GM03348 (cell line): ENCODE data around the gene TSPAN32.
"Not testable (repeated sequence)": the region's sequence is repeated elsewhere in the genome, so short reads cannot be mapped to it uniquely, and the experiment has no call there.

Experiments used
- DNase-seq: peaks from one replicate; pipeline ENCODE4 v3.0.0; 2012; ENCODE audit warnings: low spot score

TSPAN32 gene

DNA sequence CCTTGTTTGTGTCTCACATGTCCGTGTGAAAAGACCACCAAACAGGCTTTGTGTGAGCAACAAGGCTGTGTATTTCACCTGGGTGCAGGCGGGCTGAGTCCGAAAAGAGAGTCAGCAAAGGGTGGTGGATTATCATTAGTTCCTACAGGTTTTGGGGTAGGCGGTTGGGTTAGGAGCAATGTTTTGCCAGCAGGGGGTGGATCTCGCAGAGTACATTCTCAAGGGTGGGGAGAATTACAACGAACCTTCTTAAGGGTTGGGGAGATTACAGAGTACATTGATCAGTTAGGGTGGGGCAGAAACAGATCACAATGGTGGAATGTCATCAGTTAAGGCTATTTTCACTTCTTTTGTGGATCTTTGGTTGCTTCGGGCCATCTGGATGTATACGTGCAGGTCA is 36.9 kb downstream of the TSPAN32 start:
- DNase-seq: not testable (repeated sequence)

DNA sequence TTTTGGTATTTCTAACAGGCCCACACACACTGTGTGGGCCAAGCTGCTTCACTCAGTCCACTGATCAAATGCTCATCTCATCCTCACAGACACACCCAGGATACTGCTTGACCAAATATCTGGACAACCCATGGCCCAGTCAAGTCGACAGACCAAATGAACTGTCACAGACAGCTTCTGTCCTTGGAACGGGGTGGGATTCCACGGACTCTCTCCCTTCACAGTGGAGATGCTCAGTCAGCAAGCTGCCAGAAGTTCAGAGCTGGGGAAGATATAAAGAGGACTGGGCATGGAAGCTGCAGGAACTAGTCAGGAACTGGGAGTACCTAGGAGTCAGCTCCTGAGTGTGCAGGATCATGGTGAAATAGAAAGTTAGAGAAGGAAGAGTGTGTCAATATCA is 40.7 kb downstream of the TSPAN32 start:
- DNase-seq: no peak

DNA sequence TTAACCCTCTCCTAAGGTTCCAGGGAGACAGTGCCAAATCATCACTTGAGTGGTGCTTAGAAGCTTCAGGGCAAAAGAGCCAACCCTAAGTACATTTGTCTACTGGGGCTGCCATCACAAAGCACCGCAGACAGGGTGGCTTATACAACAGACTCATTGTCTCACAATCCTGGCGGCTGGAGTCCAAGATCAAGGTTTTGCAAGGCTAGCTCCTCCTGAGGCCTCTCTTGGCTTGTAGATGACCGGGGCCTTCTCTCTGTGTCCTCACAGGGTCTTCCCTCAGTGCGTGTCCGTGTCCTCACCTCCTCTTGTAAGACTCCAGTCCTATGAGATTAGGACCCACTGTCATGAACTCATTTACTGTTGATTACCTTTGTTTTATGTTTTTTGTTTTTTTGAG is 41.2 kb downstream of the TSPAN32 start:
- no peak for DNase-seq

DNA sequence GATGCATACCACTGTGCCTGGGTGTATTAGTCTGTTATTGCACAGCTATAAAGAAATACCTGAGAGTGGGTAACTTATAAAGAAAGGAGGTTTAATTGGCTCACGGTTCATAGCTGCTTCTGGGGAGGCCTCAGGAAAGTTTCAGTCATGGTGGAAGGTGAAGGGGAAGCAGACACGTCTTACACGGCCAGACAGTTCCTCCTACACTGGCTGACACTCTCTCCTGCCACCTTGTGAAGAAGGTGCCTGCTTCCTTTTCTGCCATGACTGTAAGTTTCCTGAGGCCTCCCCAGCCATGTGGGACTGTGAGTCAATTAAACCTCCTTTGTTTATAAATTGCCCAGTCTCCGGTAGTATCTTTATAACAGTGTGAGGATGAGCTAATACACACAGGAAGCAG is 41.7 kb downstream of the TSPAN32 start:
- no peak for DNase-seq

DNA sequence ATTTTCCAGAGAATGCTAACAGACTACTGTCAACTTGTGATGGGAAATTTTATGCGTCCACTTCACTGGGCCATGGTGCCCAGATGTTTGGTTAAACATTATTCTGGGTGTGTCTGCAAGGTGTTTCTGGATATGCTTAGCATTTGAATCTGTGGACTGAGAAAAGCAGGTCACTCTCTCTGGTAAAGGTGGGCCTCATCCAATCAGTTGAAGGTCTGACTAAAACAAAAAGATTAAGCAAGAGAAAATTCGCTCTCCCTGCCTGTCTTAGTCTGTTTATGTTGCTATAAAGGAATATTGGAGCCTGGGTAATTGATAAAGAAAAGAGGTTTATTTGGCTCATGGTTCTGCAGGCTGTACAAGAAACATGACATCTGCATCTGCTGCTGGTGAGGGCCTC is 43.2 kb downstream of the TSPAN32 start:
- no peak for DNase-seq

DNA sequence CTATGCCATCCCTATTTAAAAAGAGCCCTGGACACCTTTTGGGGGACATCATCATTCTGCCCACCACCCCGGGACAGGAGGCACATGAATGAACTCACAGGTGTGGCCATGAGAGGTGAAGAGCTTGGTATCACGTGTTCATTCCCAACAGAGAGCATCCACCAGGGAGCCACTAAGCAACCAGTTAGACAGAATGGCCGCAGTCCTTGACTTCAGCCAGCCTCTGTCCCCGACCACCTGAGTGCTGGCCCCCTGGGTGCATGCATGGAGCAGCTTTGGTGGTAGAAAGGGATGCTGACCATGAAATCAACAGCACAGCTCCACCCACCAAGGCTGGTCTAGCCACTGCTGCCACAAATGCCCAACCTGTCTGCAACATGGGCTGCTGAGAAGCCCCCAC is 44.2 kb downstream of the TSPAN32 start:
- DNase-seq: no peak

DNA sequence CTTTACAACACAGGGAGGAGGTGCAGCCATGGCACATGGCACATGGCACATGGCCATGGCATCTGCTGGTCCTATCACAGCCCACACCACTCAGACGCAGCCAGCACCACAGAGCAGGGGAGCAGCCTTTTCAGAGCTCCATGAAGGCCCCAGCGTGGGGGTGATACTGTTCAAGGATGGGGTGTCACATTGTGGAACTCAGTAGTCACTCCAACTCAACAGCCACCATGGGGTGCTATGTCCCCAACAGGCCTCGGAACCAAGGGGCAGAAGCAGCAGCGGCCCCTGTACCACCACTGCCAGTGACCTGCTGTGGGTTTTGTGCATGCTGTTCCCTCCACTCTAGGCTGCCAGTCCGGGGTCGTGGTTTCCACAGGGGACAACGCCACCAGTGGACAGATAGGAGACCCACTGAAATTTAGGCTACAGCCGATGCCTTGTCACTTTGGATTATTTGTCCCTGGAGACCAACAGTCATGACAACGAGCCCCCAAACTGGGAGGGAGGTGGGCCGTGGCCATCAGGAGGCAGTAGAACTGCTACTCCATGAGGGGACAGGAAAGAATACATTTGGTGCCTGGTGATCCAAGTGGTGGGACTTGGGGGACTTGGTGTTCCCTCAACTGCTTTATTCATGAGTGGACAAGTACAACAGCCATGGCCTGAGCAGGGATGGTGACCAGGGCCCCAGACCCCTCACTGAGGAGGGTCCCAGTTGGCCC is 44.9 kb downstream of the TSPAN32 start:
- no peak for DNase-seq

DNA sequence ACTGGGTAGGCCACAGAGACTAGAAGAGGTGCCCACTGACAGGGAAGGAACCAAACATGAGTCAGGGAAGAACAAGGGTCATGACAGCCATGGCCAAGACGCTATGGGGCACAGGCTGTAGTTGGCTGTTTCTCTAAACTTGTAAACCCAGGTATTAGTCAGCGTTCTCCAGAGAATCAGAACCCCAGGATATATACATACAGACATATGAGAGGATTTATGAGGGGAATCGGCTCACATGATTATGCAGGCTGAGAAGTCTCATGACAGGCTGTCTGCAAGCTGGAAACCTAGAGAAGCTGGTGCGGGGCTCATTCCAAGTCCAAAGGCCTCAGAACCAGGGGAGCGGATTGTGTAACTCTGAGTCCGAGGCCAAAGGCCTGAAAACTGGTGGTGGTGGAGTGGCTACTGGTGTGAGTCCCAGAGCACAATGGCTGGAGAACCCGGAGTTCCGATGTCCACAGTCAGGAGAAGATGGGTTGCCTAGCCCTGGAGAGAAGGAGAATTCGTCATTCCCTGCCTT is 45.6 kb downstream of the TSPAN32 start:
- DNase-seq: no peak

DNA sequence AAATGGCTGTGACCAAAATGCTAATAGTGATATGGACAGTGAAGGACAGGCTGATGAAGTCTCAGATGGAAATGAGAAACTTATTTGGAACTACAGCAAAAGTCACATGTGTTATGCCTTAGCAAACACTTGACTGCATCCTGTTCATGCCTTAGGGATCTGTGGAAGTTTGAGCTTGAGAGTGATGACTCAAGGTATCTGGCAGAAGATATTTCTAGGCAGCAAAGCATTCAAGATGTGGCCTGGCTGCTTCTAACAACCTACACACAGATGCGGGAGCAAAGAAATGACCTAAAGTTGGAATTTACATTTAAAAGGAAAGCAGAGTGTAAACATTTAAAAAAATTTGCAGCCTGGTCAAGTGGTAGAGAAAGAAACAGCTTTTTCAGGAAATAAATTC is 47.2 kb downstream of the TSPAN32 start:
- DNase-seq: no peak

DNA sequence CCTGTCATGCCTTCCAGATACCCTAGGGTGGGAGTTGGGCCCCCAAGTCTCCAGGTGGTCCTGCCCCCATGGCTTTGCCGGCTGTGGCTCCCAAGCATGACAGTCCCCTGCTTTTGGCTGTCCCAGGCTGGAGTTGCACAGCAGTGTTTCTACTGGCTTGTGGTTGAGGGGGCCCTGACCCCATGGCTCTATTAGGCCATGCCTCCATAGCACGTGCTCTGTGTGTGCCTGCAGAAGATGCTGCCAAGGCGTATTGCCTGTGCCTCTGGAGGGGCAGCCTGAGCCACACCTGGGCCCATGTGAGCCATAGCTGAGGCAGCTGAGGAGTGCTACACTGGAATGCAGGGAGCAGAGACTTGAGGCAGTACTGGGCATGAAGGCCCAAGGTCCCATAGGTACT is 49.9 kb downstream of the TSPAN32 start:
- no peak for DNase-seq

DNA sequence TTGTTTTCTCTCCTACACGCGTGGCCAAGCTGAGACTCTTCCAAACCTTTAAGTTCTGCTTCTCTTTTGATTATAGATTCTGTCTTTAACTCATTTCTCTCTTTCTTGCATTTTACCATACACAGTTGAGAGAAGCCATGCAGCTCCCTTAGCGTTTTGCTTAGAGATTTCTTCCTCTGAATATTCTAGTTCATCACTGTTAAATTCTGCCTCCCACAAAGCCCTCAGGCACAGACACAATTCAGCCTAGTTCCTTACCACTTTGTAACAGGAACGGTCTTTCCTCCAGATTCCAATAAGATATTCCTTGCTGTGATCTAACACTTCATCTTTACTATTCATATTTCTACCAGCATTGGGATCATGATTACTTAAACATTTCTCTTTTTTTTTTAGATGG is 50.6 kb downstream of the TSPAN32 start:
- no peak for DNase-seq

DNA sequence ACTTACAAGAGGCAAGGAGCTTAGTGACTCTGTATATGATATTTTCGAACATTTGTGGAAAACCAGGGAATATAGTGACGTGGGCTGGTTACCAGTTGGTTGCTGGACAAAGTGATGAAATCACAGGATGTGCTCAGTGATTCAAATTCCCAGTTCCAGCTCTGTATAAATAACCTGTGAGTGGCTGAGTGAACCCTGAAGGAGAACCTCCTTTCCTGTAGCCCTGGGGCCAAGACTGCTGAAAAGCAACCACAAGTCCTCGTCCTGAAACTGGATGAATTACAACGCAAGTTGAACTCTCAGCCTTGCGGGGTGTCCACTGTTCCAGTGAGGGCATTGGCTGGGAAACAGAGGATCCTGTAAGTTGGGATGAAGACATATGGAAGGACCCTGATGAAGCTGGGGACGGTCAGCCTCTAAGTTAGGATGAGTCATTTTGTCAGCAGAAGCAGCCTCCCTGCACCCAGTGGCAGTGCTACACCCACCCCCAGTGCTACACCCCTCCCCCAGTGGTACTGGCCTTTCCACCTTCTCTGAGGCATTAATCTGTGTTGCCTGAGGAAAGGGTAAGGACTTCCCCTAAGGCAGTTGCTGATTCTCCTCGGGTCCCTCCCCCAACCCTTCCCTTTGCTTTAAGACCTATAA is 53.3 kb downstream of the TSPAN32 start:
- no peak for DNase-seq

DNA sequence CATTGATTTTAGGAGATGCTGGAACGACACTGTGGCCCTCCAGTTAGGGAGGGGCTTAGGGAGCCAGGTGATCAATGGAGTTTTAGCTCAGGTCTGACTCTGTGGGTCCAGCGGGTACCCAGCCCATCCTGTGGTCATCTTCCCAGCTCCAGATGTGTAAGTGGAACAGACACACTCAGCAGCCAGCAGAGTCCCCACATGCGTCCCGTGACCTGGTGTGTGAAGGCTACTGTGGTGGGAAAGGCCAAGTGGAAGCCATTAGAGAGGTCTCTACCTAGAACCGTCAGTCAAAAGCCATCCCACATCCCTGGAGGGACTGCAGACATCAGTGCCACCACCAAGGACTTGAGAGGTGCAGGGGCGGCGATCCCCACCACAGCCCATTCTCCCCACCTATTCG is 55.4 kb downstream of the TSPAN32 start:
- no peak for DNase-seq

DNA sequence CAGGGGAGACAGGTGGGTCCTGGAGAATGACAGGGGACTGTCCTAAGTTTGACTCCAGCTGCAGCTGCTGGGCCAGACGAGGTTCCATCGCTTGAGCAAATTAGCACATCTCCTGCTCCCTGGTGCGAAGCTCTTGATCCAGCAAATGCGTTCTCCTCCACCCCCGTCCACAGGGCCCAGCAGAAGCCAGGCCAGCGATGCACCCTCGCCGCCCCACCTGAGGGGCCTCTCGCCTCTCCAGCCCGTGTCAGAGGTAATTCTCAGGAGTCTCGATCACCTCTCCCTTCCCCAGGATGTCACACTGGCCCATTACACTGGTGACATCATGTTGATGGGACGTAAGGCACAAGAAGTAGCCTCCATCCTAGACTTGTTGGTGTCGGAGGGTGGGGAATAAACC is 55.8 kb downstream of the TSPAN32 start:
- not testable (repeated sequence) for DNase-seq

DNA sequence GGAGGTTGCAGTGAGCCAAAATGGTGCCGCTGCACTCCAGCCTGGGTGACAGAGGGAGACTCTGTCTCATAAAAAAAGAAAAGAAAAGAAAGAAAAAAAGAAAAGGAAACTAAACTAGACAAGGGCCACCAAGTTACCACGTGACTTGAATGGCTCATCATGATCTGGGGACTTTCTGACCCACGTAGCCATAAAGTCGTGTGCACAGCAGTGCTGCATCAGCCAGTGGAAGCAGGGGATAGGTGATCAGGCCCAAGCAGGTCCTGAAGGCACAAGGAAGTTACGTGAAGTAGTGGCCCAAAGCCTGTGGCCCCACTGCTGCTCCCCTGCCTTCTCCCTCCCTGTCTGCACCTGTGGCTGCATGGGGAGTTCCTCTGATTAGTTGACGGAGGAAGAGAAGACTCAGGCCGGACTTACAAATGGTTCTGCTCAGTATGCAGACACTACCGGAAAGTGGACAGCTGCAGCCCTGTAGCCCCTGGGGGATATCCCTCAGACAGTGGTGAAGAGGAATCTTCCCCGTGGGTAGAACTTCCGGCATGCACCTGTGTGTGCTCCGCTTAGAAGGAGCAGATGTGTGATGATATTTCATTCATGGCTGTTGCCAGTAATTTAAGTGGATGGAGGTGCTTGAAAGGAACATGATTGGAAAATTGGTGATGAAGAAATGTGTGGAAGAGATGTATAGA is 57.1 kb downstream of the TSPAN32 start:
- DNase-seq: no peak

DNA sequence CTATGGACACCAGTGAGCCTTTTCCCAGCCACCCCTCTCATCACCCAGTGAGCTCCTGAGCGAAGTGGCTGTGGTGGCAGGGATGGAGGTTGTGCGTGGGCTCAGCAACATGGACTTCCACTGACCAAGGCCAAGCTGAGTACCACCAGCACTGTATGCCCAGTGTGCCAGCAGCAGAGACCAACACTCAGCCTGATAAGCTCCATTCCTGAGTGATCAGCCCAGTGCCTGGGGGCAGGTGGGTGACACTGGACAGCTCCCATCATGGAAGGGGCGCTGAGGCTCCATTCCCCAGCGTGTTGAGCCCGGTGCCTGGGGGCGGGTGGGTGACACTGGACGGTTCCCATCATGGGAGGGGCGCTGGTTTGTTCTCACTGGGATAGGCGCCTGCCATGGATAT is 57.7 kb downstream of the TSPAN32 start:
- no peak for DNase-seq

DNA sequence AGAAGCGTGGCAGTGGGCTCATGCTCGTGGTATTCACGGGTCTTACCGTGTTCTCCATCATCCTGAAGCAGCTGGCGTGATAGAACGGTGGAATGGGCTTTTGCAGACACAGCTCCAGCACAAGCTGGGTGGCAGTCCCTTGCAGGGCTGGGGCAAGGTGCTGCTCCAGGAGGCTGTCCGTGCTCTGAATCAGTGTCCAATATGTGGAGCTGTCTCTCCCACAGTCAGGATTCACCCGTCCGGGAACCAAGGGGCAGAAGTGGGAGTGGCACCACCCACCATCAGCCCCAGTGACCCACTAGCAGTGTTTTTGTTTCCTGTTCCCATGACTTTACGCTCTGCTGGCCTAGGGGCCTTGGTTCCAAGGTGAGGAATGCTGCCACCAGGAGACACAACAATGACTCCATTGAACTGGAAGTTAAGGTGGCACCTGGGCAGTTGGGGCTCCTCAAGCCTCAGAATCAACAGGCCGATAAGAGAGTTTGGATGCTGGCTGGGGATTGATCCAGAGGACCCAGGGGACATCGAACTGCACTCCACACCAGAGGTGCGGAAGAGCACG is 58.3 kb downstream of the TSPAN32 start:
- no peak for DNase-seq

DNA sequence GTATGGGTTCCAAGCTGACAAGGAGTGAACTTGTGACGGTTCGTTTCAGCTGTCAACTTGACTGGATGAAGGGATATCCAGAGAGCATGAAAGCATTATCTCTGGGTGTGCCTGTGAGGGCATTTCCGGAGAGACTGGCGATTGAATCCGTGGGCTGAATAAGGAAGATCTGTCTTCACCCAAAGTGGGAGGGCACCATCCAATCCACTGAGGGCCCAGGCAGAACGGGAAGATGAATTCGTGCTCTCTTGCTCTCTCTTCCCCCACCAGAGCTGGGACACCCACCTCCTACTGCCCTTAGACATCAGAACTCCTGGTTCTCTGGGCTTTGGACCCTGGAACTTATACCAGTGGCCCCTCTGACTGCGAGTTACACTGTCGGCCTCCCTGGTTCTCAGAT is 59.8 kb downstream of the TSPAN32 start:
- no peak for DNase-seq

DNA sequence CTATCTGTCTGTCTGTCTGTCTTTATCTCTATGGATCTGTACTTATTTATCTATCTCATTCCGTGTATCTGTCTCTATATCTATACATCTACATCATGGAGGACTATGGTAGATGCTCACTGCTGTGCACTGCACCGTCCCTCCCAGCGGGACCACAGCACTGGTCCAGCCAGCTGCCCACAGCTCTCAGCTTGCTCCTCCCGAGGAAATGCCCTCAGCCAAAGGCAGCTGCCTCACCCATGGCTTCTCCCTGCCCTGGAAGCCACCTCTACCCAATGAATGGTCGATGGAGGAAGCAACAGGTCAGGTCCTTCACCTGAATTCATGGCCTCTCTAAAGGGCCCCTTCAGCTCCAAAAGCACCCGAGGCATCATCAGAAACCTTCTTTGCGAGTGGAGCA is 60.6 kb downstream of the TSPAN32 start:
- DNase-seq: no peak

DNA sequence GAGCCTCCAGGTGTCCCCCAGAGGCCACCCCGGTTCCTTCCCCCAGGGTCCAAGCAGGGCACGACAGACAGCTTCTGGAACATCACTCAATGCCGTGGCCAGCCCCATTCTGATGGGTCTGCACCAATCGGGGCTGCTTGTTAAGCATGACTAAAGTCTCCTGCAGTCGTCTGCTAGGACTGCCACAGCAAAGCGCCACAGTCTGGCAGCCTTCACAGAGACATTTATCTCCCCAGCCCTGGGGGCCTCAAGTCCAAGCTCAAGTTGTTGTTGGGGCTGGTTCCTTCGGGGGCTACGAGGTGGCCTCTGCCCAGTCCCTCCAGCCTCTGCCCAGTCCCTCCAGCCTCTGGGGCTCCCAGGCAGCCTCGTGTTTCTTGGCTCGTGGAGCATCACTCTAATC is 61.3 kb downstream of the TSPAN32 start:
- no peak for DNase-seq

DNA sequence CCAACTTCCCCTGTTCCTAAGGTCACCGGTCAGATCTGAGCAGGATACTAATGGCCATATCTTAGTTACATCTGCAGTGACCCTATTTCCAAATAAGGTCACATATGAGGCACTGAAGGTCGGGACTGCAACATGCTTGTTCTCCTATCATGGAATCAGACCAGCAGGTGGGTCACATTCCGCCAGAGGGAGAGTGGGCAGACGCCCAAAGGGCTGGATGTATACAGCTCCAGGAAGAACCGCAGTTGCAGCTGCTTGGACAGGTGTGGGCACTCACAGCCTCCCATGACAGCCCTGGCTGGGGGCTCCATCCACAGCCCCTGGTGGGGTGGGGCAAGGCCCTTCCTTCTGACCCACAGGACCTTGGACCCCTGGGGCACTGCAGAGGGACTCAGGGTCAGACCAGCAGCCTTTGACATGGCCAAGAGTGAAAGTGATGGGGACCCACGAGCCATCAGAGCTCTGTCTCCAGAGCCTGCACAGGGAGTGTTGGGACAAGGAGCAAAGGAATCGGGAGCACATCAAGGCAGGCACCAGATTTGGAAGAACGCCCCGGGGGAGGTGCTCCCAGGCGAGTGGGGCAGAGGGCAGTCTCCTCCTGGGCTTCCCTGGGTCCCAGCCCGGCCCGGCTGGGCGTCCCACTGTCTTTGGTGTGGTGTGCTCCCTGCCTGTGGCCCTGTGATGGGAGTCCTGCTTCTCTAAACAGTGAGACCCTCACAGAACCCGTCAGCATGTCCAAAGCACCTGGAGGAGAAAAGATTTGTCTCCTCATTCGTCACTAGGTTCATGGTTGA is 62.0 kb downstream of the TSPAN32 start:
- DNase-seq: no peak

DNA sequence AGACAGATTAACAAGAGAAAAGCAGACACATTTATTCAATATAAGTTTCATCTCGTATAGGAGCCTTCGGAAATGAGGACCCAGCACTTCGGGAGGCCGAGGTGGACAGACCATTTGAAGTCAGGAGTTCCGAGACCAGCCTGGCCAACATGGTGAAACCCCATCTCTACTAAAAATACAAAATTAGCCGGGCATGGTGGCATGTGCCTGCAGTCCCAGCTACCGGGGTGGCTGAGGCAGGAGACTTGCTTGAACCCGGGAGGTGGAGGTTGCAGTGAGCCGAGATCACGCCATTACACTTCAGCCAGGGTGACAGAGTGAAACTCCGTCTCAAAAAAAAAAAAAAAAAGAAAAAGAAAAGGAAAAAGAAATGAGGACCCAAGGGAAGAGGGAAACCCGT is 62.6 kb downstream of the TSPAN32 start:
- DNase-seq: not testable (repeated sequence)
